Heart right ventricle (tissue), 16 donors: Measurements from ENCODE around the gene COMMD1. TPM values are rescaled to one million over a fixed set of nuclear protein-coding genes. Genes with fewer than 3 reads are reported as not detected.

Experiments
- ATAC-seq, 8 donors: fragments of 200-7000 bp; cut with Tn5 transposase; one replicate each; pipeline ENCODE4 v1.9.1; 2020; ENCODE audit warnings: mild to moderate bottlenecking in 8 of 8, moderate library complexity in 8 of 8, moderate number of reproducible peaks in 1 of 8
- DNase-seq, 2 donors: peaks; one replicate each; pipeline ENCODE4 v3.0.0-alpha.2; 2020
- H3K27ac ChIP-seq, 10 donors: fragments of 200-600 bp; sonication (generic) in 2 of 10; one replicate each; pipeline versions ENCODE4 v1.5.0 to v1.8.0; 2020 to 2022; ENCODE audit warnings: mild to moderate bottlenecking in 3 of 10
- H3K27me3 ChIP-seq, 7 donors: fragments of 200-600 bp; one replicate each; pipeline ENCODE4 v1.8.0; 2021 to 2022; ENCODE audit warnings: mild to moderate bottlenecking in 2 of 7
- H3K36me3 ChIP-seq, 9 donors: fragments of 200-600 bp; sonication (generic) in 1 of 9; one replicate each; pipeline versions ENCODE4 v1.5.0 to v1.8.0; 2020 to 2022; ENCODE audit warnings: mild to moderate bottlenecking in 2 of 9
- H3K4me1 ChIP-seq, 9 donors: fragments of 200-600 bp; sonication (generic) in 1 of 9; one replicate each; pipeline versions ENCODE4 v1.5.0 to v1.8.0; 2020 to 2022; ENCODE audit warnings: mild to moderate bottlenecking in 4 of 9
- H3K4me3 ChIP-seq, 10 donors: fragments of 200-600 bp; sonication (generic) in 2 of 10; one replicate each; pipeline versions ENCODE4 v1.5.0 to v1.8.0; 2020 to 2022; ENCODE audit warnings: mild to moderate bottlenecking in 7 of 10, moderate library complexity in 2 of 10
- H3K9me3 ChIP-seq, 11 donors: fragments of 200-600 bp in 10 of 11; sonication (generic) in 2 of 11; one replicate each; pipeline versions ENCODE4 v1.5.0 to v1.8.0; 2013 to 2022; ENCODE audit warnings: mild to moderate bottlenecking in 2 of 11, control low read depth in 1 of 11, moderate library complexity in 1 of 11
- CTCF ChIP-seq, 9 donors: fragments of 200-600 bp; sonication (generic) in 2 of 9; IDR thresholded peaks; one replicate each; pipeline versions ENCODE4 v1.5.0 to v1.8.0; 2021 to 2022; ENCODE audit warnings: antibody characterized with exemption in 9 of 9, mild to moderate bottlenecking in 5 of 9, moderate library complexity in 1 of 9
- WGBS, 2 donors: extraction: QIAGEN DNeasy Blood & Tissue Kit; methylation state at CpG; one replicate each; pipeline ENCODE4 v1.1.7; 2013; ENCODE audit warnings: inconsistent platforms in 1 of 2; 5-methylcytosine and 5-hydroxymethylcytosine counted together
- intact Hi-C, 10 donors: fragments of 100-400 bp; cut with DNase I; formaldehyde crosslinking; loops; one replicate each; pipeline versions ENCODE4 v1.11.1 to v1.14.2; 2022
- polyA plus RNA-seq, 2 donors: library from polyadenylated mRNA; stranded (reverse); fragments of 200-250 nt; gene quantifications; one replicate each; pipeline ENCODE4 v1.2.3, GENCODE V29; 2013
- total RNA-seq, 10 donors: library from RNA; stranded (reverse); fragmentation: NEBNext Ultra II Directional in 3 of 10; extraction: Animal tissue kit (Norgen Biotek cat#: 25700) in 3 of 10; gene quantifications; one replicate each; pipeline versions ENCODE4 v1.2.1 to v1.2.4, GENCODE V29; 2021 to 2023
- donor health status: Arrhythmogenic right ventricular cardiomyopathy.
- donor health status: ischemic (EF 13 %, LVEDD 7.1; RV severe dilation, severe dysfunction).
- donor health status: healthy with polysubstance abuse.
- donor health status: DM: no; HTN: yes; CAD: no.
- donor health status: DM: no; HTN: no; CAD: no.
- donor health status: ischemic (EF 25% LVEDD 6.9; RV normal size, moderate dysfunction).
- donor health status: ischemic (EF 25% LVEDD 5.7; RV mildly dilated, moderate dysfunction).
- donor health status: healthy.
- donor health status: DM: yes; HTN: yes; CAD: no.
- donor health status: Ischemic cardiomyopathy.
- donor health status: ischemic (EF 35%, LVEDD 5.7; RV mildly dilated, moderate dysfunction).
- donor health status: nonischemic (EF 11% LVEDD 7.7; RV severe dilation, severe dysfunction).
- donor health status: DM: yes; HTN: yes; CAD: no.
- donor health status: PGD.
- donor health status: ischemic (EF 29% LVEDD 5.4; RV normal size, mild dysfunction).
- donor health status: nonischemic (EF 23%, LVEDD 6.1; RV moderate dilation, normal function).

Gene COMMD1
- total and polyA plus RNA-seq, 12 donors: 51.1 to 90.2 (median 64.4) TPM

DNA sequence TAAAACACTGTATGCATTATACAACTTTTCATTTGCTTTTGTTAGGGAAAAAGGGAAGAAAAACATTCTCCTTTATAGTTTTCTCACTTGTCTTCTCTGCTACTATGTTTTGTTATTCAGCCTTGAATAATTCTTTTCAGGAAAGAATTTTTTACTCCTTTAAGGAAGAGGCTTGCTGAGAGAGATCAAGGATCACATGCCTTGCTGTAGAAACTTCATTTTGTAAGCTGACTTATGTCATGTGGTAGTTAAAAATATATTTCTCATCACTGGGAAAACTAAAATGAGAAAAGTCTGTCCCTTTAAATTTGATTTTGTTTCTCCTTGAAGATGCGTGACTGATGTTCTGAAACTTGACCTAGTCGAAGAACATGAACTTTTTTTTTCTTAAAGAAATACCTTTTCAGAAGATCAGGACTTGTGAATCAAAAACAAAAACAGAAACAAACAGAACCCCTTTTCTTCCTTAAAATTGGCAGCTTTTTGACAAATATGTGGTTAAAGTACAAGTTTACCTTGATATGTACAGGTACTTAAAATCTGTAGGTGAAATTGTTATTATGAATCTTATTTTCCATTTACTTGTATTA is 145.1 kb downstream of the COMMD1 start:
- peak overlapping the region in 1 of 10 donors; percentile 13 for H3K27ac ChIP-seq
- H3K4me1 ChIP-seq: peaks cover 0 to 20% (median 0%) of the 10 kb centered on the region in 9 donors
- no peak for TF ChIP-seq CTCF (IDR thresholded peaks at IDR 0.05)
- WGBS, 2 donors: 30 to 37% methylated on average over 2 of the region's 2 CpGs
- ATAC-seq: no peak
- no peak for DNase-seq
- no peak overlapping the region for H3K4me3 ChIP-seq
- H3K27me3 ChIP-seq: no peaks in the 10 kb centered on the region
- intact Hi-C loops: no loop called here
- H3K9me3 ChIP-seq: peaks cover 0 to under 1% (median 0%) of the 10 kb centered on the region in 11 donors
- H3K36me3 ChIP-seq: peaks cover 0 to 5% (median 0%) of the 10 kb centered on the region in 9 donors

DNA sequence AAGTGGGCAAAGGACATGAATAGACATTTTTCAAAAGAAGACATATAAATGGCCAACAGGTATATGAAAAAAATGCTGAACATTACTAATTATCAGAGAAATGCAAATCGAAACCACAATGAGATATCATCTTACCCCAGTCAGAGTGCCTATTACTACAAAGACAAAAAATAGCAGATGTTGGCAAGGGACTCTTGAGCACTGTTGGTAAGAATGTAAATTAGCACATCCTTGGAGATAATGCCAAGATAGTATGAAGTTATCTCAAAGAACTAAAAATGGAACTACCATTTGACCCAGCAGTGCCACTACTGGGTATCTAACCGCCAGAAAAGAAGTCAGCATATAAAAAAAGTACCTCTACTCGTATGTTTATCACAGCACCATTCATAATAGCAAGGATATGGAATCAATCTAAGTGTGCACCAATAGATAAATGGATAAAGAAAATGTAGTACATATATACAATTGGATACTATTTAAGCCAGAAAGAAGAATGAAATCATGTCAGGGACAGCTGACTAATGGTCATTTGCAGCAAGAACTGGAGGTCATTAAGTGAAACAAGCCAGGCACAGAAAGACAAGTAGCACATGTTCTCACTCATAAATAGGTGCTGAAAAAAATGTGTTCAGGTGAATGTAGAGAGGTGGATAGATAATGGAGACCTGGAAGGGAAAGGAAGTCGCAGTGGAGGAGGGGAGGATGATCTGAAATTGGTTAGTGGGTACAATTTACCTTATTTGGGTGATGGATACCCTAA is 148.7 kb downstream of the COMMD1 start:
- ATAC-seq: peak in 1 of 8 donors; percentile 44
- Histone ChIP-seq H3K36me3 (peaks cover 0 to 5% (median 0%) of the 10 kb centered on the region in 9 donors), H3K9me3 (no peaks in the 10 kb centered on the region), H3K4me3 (no peak overlapping the region), H3K27me3 (no peaks in the 10 kb centered on the region), H3K27ac (peak overlapping the region in 1 of 10 donors; percentile 17), H3K4me1 (peaks cover 0 to 20% (median 0%) of the 10 kb centered on the region in 9 donors)
- DNase-seq: no peak
- TF ChIP-seq CTCF (IDR thresholded peaks at IDR 0.05): no peak
- WGBS, 2 donors: 58 to 71% methylated on average over 4 of the region's 4 CpGs
- intact Hi-C loops: no loop called here

- Histone ChIP-seq H3K4me1 (peaks cover 0 to 20% (median 0%) of the 10 kb centered on the region in 9 donors), H3K4me3 (no peak overlapping the region), H3K27ac (no peak overlapping the region), H3K36me3 (peaks cover 0 to 5% (median 0%) of the 10 kb centered on the region in 9 donors), H3K9me3 (peaks cover 0 to 3% (median 0%) of the 10 kb centered on the region in 11 donors), H3K27me3 (no peaks in the 10 kb centered on the region)
- ATAC-seq (no peak), DNase-seq (no peak)
- intact Hi-C loops: no loop called here
- no peak for TF ChIP-seq CTCF (IDR thresholded peaks at IDR 0.05)
- WGBS, 2 donors: 89 to 92% methylated on average over 3 of the region's 3 CpGs
Measured at GRCh38 chr2:62054916-62055450, 149.5 kb downstream of the COMMD1 start.

GRCh38 chr2:62055724-62056336 is 150.4 kb downstream of the COMMD1 start:
- no peak for TF ChIP-seq CTCF (IDR thresholded peaks at IDR 0.05)
- no peak overlapping the region for H3K4me3 ChIP-seq
- H3K9me3 ChIP-seq: peaks cover 0 to 11% (median 0%) of the 10 kb centered on the region in 11 donors
- intact Hi-C loops: no loop called here
- ATAC-seq (no peak), DNase-seq (no peak)
- peaks cover 0 to 5% (median 0%) of the 10 kb centered on the region in 9 donors for H3K36me3 ChIP-seq
- H3K27me3 ChIP-seq: no peaks in the 10 kb centered on the region
- no peak overlapping the region for H3K27ac ChIP-seq
- WGBS, 2 donors: 89 to 91% methylated on average over 3 of the region's 3 CpGs
- H3K4me1 ChIP-seq: peaks cover 0 to 13% (median 0%) of the 10 kb centered on the region in 9 donors
